DMS153 treated with DMSO at 0.1 percent for 48 hours (cell line): ENCODE results near the gene MAP1S.

ENCODE experiments used
- DNase-seq: peaks from one replicate; lab custom pipeline; 2025; ENCODE audit not compliant: unreplicated experiment; lab: John Stamatoyannopoulos, UW

MAP1S gene

GRCh38 chr19:17688853-17689595, 30.3 kb upstream of the MAP1S start:
- no peak for DNase-seq

GRCh38 chr19:17692566-17692965, 26.7 kb upstream of the MAP1S start:
- DNase-seq = no peak

- DNase-seq = no peak
These were observed 24.1 kb upstream of the MAP1S start for GRCh38 chr19:17695198-17695597.

GRCh38 chr19:17703824-17704463, 15.3 kb upstream of the MAP1S start:
- DNase-seq = no peak

GRCh38 chr19:17706750-17707181, 12.5 kb upstream of the MAP1S start:
- no peak for DNase-seq

GRCh38 chr19:17711851-17712250, 7.4 kb upstream of the MAP1S start:
- no peak for DNase-seq

GRCh38 chr19:17716309-17716929, 2.9 kb upstream of the MAP1S start:
- DNase-seq = no peak

GRCh38 chr19:17718550-17718946, 732 bp upstream of the MAP1S start:
- no peak for DNase-seq

- no peak for DNase-seq
These were observed 585 bp downstream of the MAP1S start for GRCh38 chr19:17719730-17720400.

GRCh38 chr19:17720440-17720839, 1.2 kb downstream of the MAP1S start:
- no peak for DNase-seq

GRCh38 chr19:17721111-17721628, 1.9 kb downstream of the MAP1S start:
- DNase-seq = no peak

GRCh38 chr19:17721821-17722220, 2.5 kb downstream of the MAP1S start:
- no peak for DNase-seq

GRCh38 chr19:17722655-17723240, 3.5 kb downstream of the MAP1S start:
- no peak for DNase-seq

- no peak for DNase-seq
These were observed 5.4 kb downstream of the MAP1S start for GRCh38 chr19:17724655-17725054.

- no peak for DNase-seq
These were observed 6.3 kb downstream of the MAP1S start for GRCh38 chr19:17725422-17726078.

GRCh38 chr19:17726136-17726741, 7.0 kb downstream of the MAP1S start:
- no peak for DNase-seq

- DNase-seq = no peak
These were observed 7.9 kb downstream of the MAP1S start for GRCh38 chr19:17726964-17727773.

- DNase-seq = no peak
These were observed 8.6 kb downstream of the MAP1S start for GRCh38 chr19:17727843-17728242.

- no peak for DNase-seq
These were observed 13.8 kb downstream of the MAP1S start for GRCh38 chr19:17733127-17733526.
